Activated T-helper 1 cell treated with Interleukin-2 at 50 U/mL for 16 hours (primary cell): ENCODE measurements around the gene CCNQ.

Experiments used
- DNase-seq: peaks from one replicate; pipeline ENCODE4 v3.0.0-alpha.2; 2020; ENCODE audit warnings: low read depth

Gene CCNQ

GRCh38 chrX:153539171-153539978, 59.6 kb downstream of the CCNQ start:
- peak; percentile 33 for DNase-seq

- DNase-seq, result no peak
Observed at GRCh38 chrX:153538424-153538823, 60.5 kb downstream of the CCNQ start.
